SK-N-SH (cell line): ENCODE measurements around the gene CREB3L1. TPM values are rescaled to one million over a fixed set of nuclear protein-coding genes. Genes with fewer than 3 reads are reported as not detected.
A peak's percentile ranks its signal among the peaks of the same experiment; 100 is the strongest.

Experiments
- CTCF ChIA-PET: fragments of 300-600, 350-600 bp; formaldehyde crosslinking; extraction: SDS; loops from one replicate; lab custom pipeline; 2021; lab: Yijun Ruan, JAX
- POLR2A ChIA-PET: fragments of 350-600 bp; sonication (Branson Sonifier 250); formaldehyde crosslinking; extraction: SDS; loops from one replicate; lab custom pipeline; 2020; ENCODE audit warnings: antibody characterized with exemption, inconsistent platforms; lab: Yijun Ruan, JAX
- DNase-seq: peaks from one replicate; pipeline ENCODE4 v3.0.0; 2012
- H2AFZ ChIP-seq: fragments of 200-600 bp; sonication (generic); 2 replicates; pipeline ENCODE4 v1.8.1; 2016; ENCODE audit warnings: antibody characterized with exemption, mild to moderate bottlenecking, low read depth
- H3F3A ChIP-seq: fragments of 200-600 bp; sonication (generic); replicated peaks from 2 replicates; pipeline ENCODE3; 2016; ENCODE audit warnings: antibody characterized with exemption, mild to moderate bottlenecking; ENCODE audit not compliant: insufficient read depth
- H3K27ac ChIP-seq, 2 experiments: fragments of 200-500 bp in 1 of 2; fragments of 200-600 bp in 1 of 2; sonication (Bioruptor generic) in 1 of 2; sonication (generic), shearing (Covaris generic) in 1 of 2; 2 replicates each; pipeline versions ENCODE4 v1.5.1 to v1.6.1; 2014 to 2016; ENCODE audit warnings: low read depth in 2 of 2, inconsistent platforms in 1 of 2, low read length in 1 of 2, mild to moderate bottlenecking in 1 of 2, mixed read lengths in 1 of 2
- H3K27me3 ChIP-seq: fragments of 200-600 bp; sonication (generic), shearing (Covaris generic); 2 replicates; pipeline ENCODE4 v1.6.1; 2016; ENCODE audit warnings: mixed run types; ENCODE audit not compliant: insufficient read depth
- H3K36me3 ChIP-seq, 2 experiments: fragments of 200-500 bp in 1 of 2; fragments of 200-600 bp in 1 of 2; sonication (Bioruptor generic) in 1 of 2; sonication (generic) in 1 of 2; replicated peaks in 1 of 2; 2 replicates each; pipeline versions ENCODE3 to v1.5.1; 2014 to 2016; ENCODE audit warnings: low read length in 1 of 2, mild to moderate bottlenecking in 1 of 2; ENCODE audit not compliant: insufficient read depth in 2 of 2, control insufficient read depth in 1 of 2
- H3K4me1 ChIP-seq, 2 experiments: fragments of 200-500 bp in 1 of 2; fragments of 200-600 bp in 1 of 2; sonication (Bioruptor generic) in 1 of 2; sonication (generic), shearing (Covaris generic) in 1 of 2; 2 replicates each; pipeline versions ENCODE4 v1.5.1 to v1.6.1; 2014 to 2016; ENCODE audit warnings: low read depth in 1 of 2, low read length in 1 of 2, mixed run types in 1 of 2; ENCODE audit not compliant: insufficient read depth in 2 of 2, control insufficient read depth in 1 of 2
- H3K4me2 ChIP-seq: fragments of 200-600 bp; sonication (generic), shearing (Covaris generic); 2 replicates; pipeline ENCODE4 v1.6.1; 2017; ENCODE audit warnings: mixed run types
- H3K4me3 ChIP-seq, 2 experiments: fragments of 200-500 bp in 1 of 2; fragments of 200-600 bp in 1 of 2; sonication (Bioruptor generic) in 1 of 2; sonication (generic), shearing (Covaris generic) in 1 of 2; 2 replicates each; pipeline versions ENCODE4 v1.5.1 to v1.8.1; 2014 to 2016; ENCODE audit warnings: low read depth in 2 of 2, inconsistent platforms in 1 of 2, low read length in 1 of 2, mild to moderate bottlenecking in 1 of 2, mixed read lengths in 1 of 2, moderate library complexity in 1 of 2
- H3K79me2 ChIP-seq: fragments of 200-600 bp; sonication (generic); 2 replicates; pipeline ENCODE4 v1.8.1; 2017; ENCODE audit warnings: mild to moderate bottlenecking; ENCODE audit not compliant: insufficient read depth
- H3K9ac ChIP-seq: fragments of 200-600 bp; sonication (generic); 2 replicates; pipeline ENCODE4 v1.6.1; 2017; ENCODE audit warnings: mixed run types
- H3K9me2 ChIP-seq: fragments of 200-600 bp; sonication (generic); 2 replicates; pipeline ENCODE4 v1.6.1; 2017; ENCODE audit warnings: mixed run types
- H3K9me3 ChIP-seq: fragments of 200-600 bp; sonication (generic); 2 replicates; pipeline ENCODE4 v1.6.1; 2017; ENCODE audit warnings: mixed run types, mild to moderate bottlenecking, moderate library complexity
- H4K20me1 ChIP-seq: fragments of 200-600 bp; sonication (generic); 2 replicates; pipeline ENCODE4 v1.6.1; 2017; ENCODE audit warnings: mild to moderate bottlenecking, mixed run types; ENCODE audit not compliant: insufficient read depth
- CHD2 ChIP-seq: fragments of 150-350 bp; IDR thresholded peaks from 2 replicates; pipeline ENCODE4 v1.6.1; 2018; ENCODE audit warnings: low read length; ENCODE audit not compliant: partially characterized antibody
- ELF1 ChIP-seq: IDR thresholded peaks from 2 replicates; pipeline ENCODE4 v1.4.0; 2012
- GABPA ChIP-seq: IDR thresholded peaks from 2 replicates; pipeline ENCODE4 v1.4.0; 2012; ENCODE audit warnings: low read depth, mild to moderate bottlenecking
- MAX ChIP-seq: IDR thresholded peaks from 2 replicates; pipeline ENCODE4 v1.4.0; 2012; ENCODE audit warnings: low read depth
- SIN3A ChIP-seq: IDR thresholded peaks from 2 replicates; pipeline ENCODE4 v1.6.1; 2012; ENCODE audit warnings: low read depth, mild to moderate bottlenecking, low read length, moderate library complexity, borderline replicate concordance
- WGBS: methylation state at CpG from one replicate; pipeline ENCODE4 v1.1.6; 2017; ENCODE audit warnings: low lambda C conversion rate; 5-methylcytosine and 5-hydroxymethylcytosine counted together
- polyA plus RNA-seq, 3 experiments: library from polyadenylated mRNA; depleted of rRNA; stranded (reverse); fragments of >200 nt; gene quantifications; 2 replicates each; pipeline ENCODE4 v1.2.3, GENCODE V29; 2012
- TF ChIP-seq, protein P1 (sequence below): IDR thresholded peaks from 2 replicates; pipeline ENCODE4 v1.4.0; 2012; ENCODE audit warnings: low read depth, borderline replicate concordance

The CREB3L1 gene
- polyA plus RNA-seq, 1 of the 3 experiments (the other 2 are of a cell fraction): 14.0 TPM

DNA sequence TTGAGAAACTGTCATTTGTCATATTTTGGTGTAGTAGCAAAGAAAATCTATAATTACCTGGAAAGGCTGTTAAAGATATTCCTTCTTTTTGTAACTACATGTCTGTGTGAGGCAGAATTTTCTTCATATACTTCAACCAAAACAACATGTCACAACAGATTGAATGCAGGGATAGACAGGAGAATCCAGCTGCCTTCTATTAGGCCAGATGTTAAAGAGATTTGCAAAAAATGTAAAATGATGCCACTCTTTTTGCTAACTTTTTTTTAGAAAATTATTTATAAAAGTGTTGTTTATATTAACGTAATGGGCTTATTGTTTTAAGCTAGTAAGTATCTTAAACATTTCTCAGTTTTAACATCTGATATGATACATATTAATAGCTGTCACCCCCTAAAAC lies 82.5 kb downstream of the CREB3L1 start:
- Histone ChIP-seq H3K4me2 (no peak overlapping the region), H3K4me3 (no peak overlapping the region), H3K4me1 (peaks cover 28 to 42% of the 10 kb centered on the region in 2 experiments; a peak in 3 of 4 replicates), H4K20me1 (no peaks in the 10 kb centered on the region), H3K9me2 (no peaks in the 10 kb centered on the region), H3K36me3 (no peaks in the 10 kb centered on the region), H3K9me3 (no peaks in the 10 kb centered on the region), H3K79me2 (peaks cover 69% of the 10 kb centered on the region), H3K27me3 (no peaks in the 10 kb centered on the region), H2AFZ (no peak overlapping the region), H3F3A (no peaks in the 10 kb centered on the region), H3K27ac (0 out of 4 replicates have a peak overlapping the region, but pooled peaks of 1 of the 2 experiments have one; percentile 91), H3K9ac (no peak overlapping the region)
- DNase-seq: no peak
- CTCF ChIA-PET: interaction anchor here (0.6 to 18.0 kb wide), 6 partner anchors 10 to 130 kb away, joined by 3 to 423 read pairs (median 5); partner anchors contain the start of gene DGKZ
- POLR2A ChIA-PET: interaction anchor here (0.7 kb wide), 1 partner anchor 1481 kb away, joined by 3 read pairs; no protein-coding TSS in a partner anchor
- TF ChIP-seq GABPA: no peak
- no peak for TF ChIP-seq ELF1
- TF ChIP-seq CHD2: no peak
- WGBS: 90% methylated on average over 1 of the region's 1 CpG

DNA sequence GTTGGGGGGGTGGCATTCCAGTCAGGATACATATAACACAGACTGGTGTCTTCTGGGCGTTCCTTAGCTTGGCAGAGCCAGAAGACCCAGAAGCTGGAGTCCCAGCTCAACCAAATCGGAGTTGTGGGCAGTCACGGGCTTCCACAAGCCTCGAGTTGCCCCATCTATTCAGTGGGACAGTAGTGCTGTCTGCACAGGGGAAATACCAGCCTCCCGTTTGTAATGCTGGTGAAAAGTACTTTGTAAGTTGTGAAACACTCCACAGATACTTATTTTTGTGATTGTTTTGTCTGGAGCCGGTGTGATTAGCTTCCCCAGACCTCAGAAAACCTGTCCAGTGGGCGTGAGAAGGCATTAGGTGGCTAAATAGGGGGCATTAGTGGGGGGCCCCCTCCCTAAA lies 83.4 kb downstream of the CREB3L1 start:
- Histone ChIP-seq H3K79me2 (peaks cover 61% of the 10 kb centered on the region), H3K9ac (peak overlapping the region; percentile 43; the same call in 1 of the 2 replicates), H3K27ac (peak overlapping the region; percentile 86 to 91), H4K20me1 (no peaks in the 10 kb centered on the region), H3K27me3 (no peaks in the 10 kb centered on the region), H3K4me3 (no peak overlapping the region), H3K4me2 (peak overlapping the region; percentile 74; the same call in 1 of the 2 replicates), H3F3A (no peaks in the 10 kb centered on the region), H3K9me3 (no peaks in the 10 kb centered on the region), H3K9me2 (no peaks in the 10 kb centered on the region), H2AFZ (0 out of 2 replicates have a peak overlapping the region, but pooled peaks have one; percentile 47), H3K36me3 (no peaks in the 10 kb centered on the region), H3K4me1 (peaks cover 28 to 43% of the 10 kb centered on the region in 2 experiments; a peak in 3 of 4 replicates)
- WGBS: 82% methylated on average over 7 of the region's 7 CpGs
- no peak for DNase-seq
- POLR2A ChIA-PET: interaction anchor here (1.1 to 1.3 kb wide), 2 partner anchors 9 to 22 kb away, joined by 3 to 6 read pairs; no protein-coding TSS in a partner anchor
- TF ChIP-seq CHD2 (no peak), MAX (no peak), SIN3A (no peak), ELF1 (no peak)
- TF ChIP-seq, protein P1, sequence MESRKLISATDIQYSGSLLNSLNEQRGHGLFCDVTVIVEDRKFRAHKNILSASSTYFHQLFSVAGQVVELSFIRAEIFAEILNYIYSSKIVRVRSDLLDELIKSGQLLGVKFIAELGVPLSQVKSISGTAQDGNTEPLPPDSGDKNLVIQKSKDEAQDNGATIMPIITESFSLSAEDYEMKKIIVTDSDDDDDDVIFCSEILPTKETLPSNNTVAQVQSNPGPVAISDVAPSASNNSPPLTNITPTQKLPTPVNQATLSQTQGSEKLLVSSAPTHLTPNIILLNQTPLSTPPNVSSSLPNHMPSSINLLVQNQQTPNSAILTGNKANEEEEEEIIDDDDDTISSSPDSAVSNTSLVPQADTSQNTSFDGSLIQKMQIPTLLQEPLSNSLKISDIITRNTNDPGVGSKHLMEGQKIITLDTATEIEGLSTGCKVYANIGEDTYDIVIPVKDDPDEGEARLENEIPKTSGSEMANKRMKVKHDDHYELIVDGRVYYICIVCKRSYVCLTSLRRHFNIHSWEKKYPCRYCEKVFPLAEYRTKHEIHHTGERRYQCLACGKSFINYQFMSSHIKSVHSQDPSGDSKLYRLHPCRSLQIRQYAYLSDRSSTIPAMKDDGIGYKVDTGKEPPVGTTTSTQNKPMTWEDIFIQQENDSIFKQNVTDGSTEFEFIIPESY: no peak
- CTCF ChIA-PET: interaction anchor here (1.2 to 18.0 kb wide), 8 partner anchors 8 to 168 kb away, joined by 3 to 423 read pairs (median 4); partner anchors contain the start of gene DGKZ
